Renal cortex interstitium (tissue), 15 donors: ENCODE measurements around the gene SP2. TPM values are rescaled to one million over a fixed set of nuclear protein-coding genes. Genes with fewer than 3 reads are reported as not detected.
A peak's percentile ranks its signal among the peaks of the same experiment; 100 is the strongest.

Experiments
- DNase-seq, 11 donors: peaks; one replicate each; pipeline ENCODE4 v3.0.0-alpha.2; 2013; ENCODE audit warnings: low read depth in 9 of 11, low spot score in 4 of 11; ENCODE audit errors: extremely low read depth in 1 of 11
- long read RNA-seq, 16 experiments: transcript quantifications; one replicate each; lab custom pipeline, GENCODE V29; 2026
- polyA plus RNA-seq, 3 donors: library from polyadenylated mRNA; unstranded; fragments of 120-200 nt; gene quantifications; one replicate each; pipeline ENCODE4 v1.2.1, GENCODE V29; 2013; ENCODE audit not compliant: insufficient read length in 3 of 3

The SP2 gene
- 10 to 100 TPM; 22.4 to 23.8 (median 22.6) TPM for polyA plus RNA-seq
- long read RNA-seq, donor 1, partial matches to known transcripts: 31 of 31 reads
- long read RNA-seq, donor 1, other reads (novel, unspliced or antisense): 0 of 31 reads
- long read RNA-seq, donor 2, partial matches to known transcripts: 17 of 19 reads
- long read RNA-seq, donor 2, other reads (novel, unspliced or antisense): 0 of 19 reads
- long read RNA-seq, donor 3, partial matches to known transcripts: 23 of 25 reads
- long read RNA-seq, donor 3, other reads (novel, unspliced or antisense): 0 of 25 reads
- long read RNA-seq, donor 4, partial matches to known transcripts: 10 of 10 reads
- long read RNA-seq, donor 4, other reads (novel, unspliced or antisense): 0 of 10 reads
- long read RNA-seq, donor 5: 0 reads
- long read RNA-seq, donor 6, partial matches to known transcripts: 23 of 25 reads
- long read RNA-seq, donor 6, other reads (novel, unspliced or antisense): 0 of 25 reads
- long read RNA-seq, donor 7, partial matches to known transcripts: 17 of 19 reads
- long read RNA-seq, donor 7, other reads (novel, unspliced or antisense): 0 of 19 reads
- long read RNA-seq, donor 8: 0 reads
- long read RNA-seq, donor 9, partial matches to known transcripts: 5 of 9 reads
- long read RNA-seq, donor 9, other reads (novel, unspliced or antisense): 0 of 9 reads
- long read RNA-seq, donor 10, partial matches to known transcripts: 10 of 11 reads
- long read RNA-seq, donor 10, other reads (novel, unspliced or antisense): 0 of 11 reads
- long read RNA-seq, donor 11, partial matches to known transcripts: 0 of 2 reads
- long read RNA-seq, donor 11, other reads (novel, unspliced or antisense): 0 of 2 reads
- long read RNA-seq, donor 12, partial matches to known transcripts: 9 of 10 reads
- long read RNA-seq, donor 12, other reads (novel, unspliced or antisense): 0 of 10 reads
- long read RNA-seq, donor 13: 0 reads
- long read RNA-seq, donor 14, partial matches to known transcripts: 6 of 6 reads
- long read RNA-seq, donor 14, other reads (novel, unspliced or antisense): 0 of 6 reads
- long read RNA-seq, donor 15, partial matches to known transcripts: 0 of 4 reads
- long read RNA-seq, donor 15, other reads (novel, unspliced or antisense): 0 of 4 reads
- long read RNA-seq, donor 16, partial matches to known transcripts: 20 of 31 reads
- long read RNA-seq, donor 16, other reads (novel, unspliced or antisense): 5 of 31 reads

DNA sequence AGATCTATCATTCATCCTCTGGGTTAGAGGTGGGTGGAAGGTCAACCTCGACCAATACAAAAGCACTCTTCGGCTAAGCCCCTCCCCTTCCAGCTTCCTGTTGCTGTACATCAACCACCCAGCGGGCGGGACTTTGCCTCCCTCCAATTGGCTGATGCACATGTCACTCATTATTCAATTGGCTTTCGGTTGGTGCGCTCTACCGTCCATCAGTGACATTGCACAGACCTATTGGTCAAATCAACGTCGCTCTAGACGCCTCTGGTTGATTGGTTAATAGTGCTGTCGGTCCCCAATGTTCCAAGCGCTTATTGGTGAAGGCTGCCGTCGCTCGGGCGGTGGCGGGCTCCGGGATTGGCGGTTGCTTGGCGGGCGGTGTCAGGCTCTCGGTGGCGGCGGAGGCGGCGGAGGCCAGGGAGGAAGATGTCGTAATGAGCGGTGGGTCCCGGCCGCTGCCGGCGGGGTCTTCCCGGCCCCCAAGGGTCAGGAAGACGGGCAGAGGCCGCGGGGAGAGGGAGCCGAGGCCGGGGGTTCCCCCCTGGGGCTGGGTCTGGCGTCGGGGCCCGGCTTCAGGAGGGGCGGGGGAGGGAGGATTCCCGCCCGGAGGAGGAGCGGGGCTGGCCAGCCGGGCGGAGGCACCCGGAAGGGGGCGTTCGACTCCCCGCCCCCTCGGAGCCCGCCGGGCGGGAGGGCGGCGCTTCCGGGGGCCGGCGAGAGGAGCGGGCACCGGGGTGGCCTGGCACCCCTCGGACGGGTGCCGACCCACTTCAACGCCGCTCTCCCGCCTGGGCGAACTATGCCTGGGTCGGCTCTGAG, at the start of gene SP2:
Gene SP2, plus strand, starts transcription at position 381 of the 816 bp plus-strand sequence. Its CDS starts 51 bp downstream, at position 432.
- DNase-seq: peak; percentile 100

DNA sequence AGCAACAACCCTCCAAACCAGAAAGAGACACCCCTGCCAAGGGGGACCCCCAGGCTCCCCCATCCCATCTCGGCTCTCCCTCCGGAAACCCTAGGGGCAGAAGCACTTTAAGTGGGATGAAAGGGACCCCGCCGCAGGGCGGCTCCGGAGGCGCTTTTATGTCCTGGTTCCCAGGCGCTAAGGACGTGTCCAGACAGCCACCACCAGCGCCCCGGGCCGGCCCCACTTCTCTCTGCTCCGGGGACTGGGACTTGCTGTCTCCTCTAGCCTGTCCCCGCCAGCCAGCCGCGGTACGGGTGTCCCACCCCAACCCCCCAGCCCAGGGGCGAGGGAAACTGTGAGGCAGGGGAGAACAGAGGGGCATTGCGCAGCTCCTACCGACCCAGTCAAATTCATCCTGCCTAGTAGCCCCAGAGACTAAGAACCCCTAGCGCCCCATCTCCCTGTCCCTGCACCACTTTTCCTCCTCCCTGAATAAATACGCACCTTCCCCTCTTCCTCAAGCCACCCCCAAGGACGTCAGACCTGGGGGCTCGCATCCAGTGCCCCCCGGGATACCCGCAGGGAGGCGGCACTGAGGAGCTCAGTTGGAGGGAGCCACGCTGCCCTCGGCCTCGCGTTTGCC, 49.2 kb upstream of the SP2 start:
- DNase-seq: no peak

DNA sequence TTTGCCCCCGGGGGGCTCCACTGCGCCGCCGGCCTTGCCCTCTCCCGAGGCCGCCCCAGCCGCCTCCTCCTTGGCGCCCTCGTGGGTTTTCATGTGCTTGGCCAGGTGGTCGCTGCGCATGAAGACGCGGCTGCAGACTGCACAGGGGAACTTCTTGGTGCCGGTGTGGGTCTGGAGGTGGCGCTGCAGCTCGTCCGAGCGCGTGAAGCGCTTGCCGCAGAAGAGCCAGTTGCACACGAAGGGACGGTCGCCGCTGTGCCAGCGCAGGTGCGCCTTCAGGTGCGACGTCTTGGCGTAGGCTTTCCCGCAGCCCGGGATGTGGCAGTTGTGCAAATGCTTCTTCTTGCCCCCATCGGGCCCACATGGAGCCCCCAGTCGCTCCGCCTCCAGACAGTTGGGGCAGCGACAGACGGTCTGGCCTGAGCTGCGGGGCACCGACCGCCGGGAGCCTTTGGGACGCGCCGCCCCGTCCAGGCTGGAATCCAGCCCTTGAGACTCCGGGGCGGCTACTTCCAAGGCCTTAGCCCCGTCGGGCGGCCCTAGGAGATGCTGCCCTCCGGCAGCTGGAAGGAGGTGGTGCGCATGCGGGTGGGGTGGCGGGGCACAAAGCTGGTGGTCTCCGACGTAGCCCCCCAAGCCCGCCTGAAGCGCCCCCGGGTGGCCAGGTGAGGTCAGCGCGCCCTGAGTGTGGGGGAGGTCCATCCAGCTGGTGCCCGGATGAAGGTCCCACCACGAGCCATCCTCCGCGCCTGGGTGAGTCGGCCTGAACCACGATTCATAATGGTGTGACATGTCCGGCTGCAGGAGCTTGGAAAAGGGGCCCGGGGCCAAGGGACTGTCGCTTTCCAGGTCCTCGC, 48.5 kb upstream of the SP2 start:
- no peak for DNase-seq

DNA sequence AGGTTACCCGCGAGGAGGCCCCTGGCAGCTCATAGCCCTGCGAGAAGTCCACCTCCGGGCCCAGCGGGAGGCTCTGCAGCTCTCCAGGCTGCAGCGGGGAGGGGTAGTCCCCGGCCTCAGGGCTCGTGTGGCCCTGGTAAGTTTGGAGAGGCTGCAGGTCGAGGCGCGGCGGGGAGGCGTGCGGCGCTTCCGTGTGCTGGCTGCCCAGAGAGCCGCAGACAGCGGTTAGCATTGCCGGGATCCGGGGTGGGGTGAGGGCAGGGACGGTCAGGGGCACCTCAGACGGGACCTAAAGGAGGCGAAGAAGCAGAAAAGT, 47.9 kb upstream of the SP2 start:
- DNase-seq: no peak

DNA sequence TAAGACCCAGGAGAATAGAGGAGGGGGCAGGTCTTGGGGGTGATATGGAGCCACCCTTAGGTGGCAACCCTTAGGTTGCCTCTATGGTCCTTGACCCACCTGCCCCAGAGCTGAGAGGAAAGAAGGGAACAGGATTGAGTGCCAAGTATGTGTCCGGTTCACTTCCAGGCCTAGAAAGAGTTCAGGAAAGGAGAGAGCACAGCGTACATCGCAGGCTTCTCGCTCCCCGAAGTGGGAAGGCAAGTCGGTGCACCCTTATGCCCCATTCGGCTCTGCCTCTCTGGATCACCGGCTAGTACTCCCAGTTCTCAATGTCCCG, 45.7 kb upstream of the SP2 start:
- no peak for DNase-seq

DNA sequence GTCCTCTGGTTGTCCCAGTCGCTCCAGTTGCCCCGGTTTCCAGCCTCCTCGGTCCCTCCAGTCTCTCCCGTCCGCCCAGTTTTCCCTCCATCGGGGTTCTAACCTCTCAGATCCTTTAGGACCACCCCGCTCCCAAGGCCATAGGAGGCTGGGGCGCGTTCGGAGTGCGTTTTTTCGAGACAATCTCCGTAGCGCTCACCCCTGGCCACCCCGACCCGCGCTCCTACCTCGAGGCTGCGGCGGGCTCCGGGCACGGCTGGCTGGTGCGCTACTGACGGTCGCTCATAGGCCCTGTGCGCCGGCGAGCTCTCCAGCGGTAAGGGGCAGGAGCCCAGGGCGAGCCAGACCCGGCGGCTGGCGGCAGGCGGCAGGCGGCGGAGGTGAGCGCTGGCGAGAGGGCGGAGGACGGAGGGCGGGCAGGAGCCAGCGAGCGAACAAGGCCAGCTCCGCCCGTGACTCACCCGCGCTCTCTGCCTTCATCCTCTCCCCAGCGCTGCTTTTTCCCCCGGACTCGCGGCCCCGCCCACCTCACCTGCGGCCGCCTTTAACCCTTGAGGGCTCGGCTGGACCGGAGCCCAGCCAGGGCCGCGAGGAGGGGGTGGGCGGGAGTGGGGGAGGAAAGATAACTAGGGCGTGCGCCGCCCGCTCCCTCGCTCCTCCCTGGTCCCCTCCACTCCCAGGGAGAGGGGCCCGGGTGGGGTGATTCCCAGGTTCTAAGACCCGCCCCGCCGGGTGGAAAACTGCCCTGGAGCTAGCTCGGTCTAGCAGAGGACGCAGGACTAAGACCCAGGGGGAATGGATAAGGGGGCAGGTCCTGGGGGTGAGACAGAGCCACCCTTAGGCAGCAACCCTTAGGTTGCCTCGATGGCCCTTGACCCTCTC, 45.1 kb upstream of the SP2 start, which contains the start of gene SP6:
Gene SP6, minus strand, starts transcription at position 472 of the 882 bp plus-strand sequence. CDS start 2,734 bp downstream, outside the sequence.
- peak in 2 of 11 donors; percentile 56 to 60 for DNase-seq

DNA sequence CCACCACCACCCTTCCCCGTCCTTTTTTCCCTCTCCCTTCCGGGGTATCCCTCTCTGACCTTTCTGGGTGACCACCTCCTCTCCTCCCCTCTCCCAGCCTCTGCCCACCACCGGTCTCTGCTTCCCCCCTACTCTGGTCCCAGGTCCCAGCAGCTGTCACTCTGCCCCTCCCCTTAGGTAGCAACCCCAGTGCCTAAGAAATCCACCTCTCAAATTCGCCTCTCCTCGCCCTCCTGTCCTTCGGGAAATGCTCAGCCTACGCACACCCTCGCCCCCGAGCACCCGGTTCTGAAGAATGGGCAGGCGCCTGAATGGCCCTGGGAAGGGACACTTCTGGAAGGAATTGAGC, 44.3 kb upstream of the SP2 start:
- DNase-seq: no peak

DNA sequence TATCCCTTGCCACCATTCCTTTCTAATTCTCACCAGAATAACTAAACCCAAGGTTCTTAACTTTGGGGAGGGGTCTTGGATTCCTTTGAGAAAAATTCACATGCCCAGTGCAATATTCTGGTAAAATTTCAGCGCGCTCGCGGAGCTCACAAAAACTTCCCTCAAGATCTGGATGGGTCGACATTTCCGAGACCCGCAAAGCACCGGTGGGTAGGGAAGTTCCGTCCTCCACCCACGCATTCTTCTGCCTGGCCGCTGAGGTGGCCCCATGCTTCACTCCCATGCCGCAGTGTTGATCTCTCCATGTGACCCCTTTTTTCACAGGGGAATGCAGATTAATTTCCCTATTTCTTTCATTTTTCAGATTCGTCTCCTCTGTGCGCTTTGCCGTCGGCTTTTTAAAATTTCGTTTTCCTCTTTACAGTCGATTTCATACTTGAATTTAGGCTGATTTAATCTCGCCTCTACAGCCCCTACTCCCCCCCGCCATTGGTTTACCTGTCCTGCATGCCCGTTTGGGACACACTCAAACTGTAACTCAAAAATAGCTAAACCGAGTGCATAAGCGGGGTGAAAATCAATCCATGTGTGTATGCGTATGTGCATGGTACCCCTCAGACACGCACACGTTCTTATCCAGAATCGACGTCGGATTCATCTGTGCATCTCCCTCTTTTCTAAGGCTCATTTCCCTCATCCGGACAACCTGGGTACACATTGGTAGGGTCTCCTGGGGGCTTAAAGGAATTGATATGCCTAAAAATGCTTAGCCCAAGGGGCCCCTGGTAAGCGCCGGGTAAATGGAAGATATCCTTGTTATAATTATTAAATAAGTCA, 43.7 kb upstream of the SP2 start:
- DNase-seq: no peak

DNA sequence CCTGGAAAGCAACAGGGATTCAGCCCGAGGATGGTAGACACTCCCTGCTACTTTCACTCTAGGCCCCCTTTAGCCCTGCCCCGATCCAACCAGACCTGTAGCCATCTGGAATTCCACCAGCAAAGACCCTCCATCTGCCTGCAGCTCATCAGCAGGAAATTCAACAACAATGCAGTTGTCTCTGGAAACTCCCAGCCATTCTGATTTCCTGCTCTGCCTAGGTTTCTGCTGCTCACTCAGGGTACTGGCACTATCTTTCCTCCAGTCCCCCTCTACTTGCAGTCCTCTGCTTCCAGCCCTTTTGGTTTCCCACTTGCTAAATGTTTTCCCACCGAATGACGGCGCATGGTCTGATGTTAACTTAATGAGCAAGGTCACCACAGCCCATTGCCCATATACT, 42.4 kb upstream of the SP2 start:
- DNase-seq: no peak

DNA sequence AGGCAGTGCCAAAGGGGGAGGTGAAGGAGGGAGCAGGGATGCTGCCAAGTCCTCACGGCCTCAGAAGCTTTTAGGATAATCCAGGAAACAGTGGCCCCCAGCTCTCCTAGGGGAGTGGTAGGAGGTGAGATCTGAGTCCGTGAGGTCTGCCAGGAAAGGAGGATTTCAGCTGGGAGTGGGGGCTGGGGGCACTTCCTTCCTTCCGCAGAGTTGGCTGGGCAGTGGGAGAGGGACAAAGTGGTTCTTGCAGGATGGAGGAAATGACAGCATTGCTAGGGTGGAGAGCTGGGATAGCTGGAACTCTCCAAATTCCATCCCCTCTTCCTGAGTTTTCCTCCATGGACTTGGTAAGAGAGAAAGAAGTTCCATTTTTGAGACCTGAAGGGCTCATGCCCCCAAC, 40.3 kb upstream of the SP2 start:
- DNase-seq: no peak

DNA sequence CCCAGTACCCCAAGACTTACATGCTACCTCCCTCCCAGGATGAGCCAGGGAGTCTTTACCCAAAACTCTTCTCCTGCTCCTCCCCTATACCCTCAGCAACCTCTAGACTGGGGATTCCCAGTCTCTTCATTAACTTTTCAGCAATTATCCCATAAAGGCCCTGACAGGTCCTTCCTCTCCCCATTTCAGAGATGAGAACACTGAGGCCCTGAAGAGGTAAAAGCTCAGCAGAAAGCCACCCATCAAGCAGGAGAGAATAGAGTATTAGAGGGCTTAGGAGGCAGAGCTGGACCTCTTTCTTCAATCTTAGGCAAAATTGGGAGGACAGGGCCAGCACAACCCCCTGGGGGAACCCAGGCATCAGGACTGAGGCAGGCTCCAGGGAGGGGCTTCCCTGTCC, 39.2 kb upstream of the SP2 start:
- DNase-seq: no peak

DNA sequence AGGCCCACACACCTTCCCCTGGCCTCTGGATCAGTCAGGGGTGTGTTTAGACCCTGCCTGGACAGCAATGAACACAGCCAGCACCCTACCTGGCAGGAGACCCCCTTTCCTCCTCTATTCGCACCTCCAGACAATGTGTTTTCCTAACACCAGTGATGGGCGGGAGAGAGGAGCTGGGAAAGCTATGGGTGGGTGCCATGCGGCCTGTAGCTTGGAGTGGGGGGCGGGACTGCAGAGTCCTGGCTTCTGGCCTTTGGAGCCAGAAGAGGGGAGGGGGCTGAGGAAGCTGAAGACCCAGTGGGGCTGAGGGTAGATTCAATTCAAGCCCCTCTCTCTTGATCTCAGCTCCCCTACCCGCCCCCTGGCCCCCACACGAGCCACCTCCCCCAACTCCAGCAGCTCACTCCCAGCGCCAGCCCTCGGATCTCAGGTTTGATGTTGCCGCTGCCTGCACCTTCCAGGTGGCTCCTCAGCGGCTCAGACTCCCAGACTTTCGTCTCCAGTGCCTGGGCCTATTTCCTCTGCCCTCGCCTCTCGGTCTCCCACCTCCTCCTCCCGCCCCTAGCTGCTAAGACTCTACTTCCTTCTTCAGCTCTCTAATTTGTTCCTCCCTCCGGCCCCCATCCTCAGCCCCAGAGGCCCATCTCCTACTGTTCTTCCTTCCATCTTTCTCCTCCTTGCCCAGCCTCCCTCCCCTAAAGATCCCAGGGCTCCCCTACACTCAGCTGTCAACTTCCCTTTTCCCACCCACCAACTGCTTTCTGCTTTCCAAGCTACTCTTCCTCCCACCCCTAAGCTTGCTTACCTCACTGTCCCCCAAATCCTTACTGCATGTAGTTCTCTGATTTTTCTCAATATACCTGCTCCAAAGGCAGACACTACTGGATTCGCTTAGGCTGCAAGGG, 38.2 kb upstream of the SP2 start:
- no peak for DNase-seq

DNA sequence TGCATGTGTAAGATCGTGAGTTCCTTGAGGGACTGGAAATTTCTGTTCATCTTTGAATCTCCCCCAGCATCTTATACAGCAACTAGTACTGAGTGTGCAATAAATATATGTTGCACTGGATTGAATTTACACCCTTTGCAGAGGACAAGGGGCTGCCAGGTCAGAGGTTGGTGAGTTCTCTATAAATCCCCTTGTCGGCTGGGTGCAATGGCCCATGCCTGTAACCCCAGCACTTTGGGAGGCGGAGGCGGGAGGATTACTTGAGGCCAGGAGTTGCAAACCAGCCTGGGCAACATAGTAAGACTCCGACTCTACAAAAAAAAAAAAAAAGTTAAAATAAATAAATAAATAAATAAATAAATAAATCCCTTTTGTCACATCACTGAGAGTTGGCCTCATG, 35.6 kb upstream of the SP2 start:
- no peak for DNase-seq

DNA sequence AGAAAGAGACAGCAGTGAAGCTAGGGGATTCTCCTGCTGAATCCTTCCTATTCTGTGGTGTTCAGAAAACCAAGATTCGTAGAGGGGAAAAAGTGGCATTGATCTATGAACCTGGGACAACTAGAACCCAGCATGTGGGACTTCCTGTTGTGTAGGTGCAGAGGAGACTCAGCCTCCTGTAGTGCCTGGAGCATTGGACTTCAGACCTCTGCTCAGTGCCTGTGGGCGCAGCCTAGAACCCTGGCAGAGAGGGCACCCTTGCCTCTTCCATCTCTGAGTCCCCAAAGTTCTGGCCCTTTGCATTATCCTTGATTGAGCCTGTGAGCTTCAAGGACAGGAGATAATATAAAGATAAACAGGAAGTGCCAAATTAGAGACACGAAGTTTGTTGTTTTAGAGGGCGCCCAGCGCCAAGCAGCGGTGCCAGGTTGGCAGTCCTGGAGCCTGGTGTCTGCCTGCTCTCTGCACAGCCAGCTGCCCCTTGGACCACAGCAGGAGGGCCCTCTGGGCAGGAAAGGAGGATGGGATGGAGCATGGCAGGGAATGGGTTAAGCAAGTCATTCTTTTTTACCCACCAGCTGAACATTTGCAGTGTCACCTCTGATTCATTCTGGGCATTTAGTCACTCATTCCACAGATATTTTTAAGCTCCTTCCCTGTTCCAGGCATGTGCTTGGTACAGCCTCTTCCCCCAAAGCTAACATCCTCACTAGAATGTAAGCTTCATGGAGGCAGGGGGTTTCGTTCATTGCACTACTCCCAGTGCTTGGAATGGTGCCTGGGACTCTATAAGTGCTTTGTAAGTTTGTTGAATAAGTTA, 33.2 kb upstream of the SP2 start:
- DNase-seq: no peak
